Adrenal gland (tissue), 5 donors: ENCODE results near the gene PACRG.

Source experiments
- POLR2A ChIP-seq, 2 donors: fragments of 450-650 bp; IDR thresholded peaks; one replicate each; pipeline ENCODE4 v1.6.1; 2017; ENCODE audit warnings: antibody characterized with exemption in 2 of 2, mild to moderate bottlenecking in 2 of 2, moderate library complexity in 1 of 2
- TF ChIP-seq, protein P1 (sequence below), 6 experiments: fragments of 450-650 bp in 4 of 6; fragments of 200-600 bp in 2 of 6; sonication (generic) in 1 of 6; IDR thresholded peaks; 1 replicate in 5 of 6; 2 replicates in 1 of 6; pipeline versions ENCODE4 v1.5.1 to v1.8.0; 2016 to 2021; ENCODE audit warnings: antibody characterized with exemption in 6 of 6, mild to moderate bottlenecking in 2 of 6, moderate library complexity in 1 of 6
- donor health status: DM: no; HTN: no; CAD: no.

DNA sequence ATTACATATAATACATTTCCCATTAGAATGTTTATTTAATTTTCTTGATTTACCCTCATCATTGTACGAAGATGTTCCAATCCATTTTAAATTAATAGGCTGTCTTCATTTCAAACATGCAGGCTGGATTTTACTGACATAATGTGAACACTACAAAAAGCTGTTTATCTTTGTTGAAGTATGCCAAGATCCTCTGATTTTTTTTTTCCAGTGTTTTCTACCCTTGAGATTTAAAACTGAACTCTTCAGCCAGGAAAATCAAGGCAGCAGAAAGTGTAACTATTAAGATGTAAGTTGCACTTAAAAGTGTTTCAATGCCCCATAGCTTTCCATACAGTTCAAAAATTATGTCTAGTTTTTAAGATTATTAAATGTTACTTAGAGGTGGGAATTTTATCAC is 43.7 kb upstream of the PACRG start:
- TF ChIP-seq, protein P1, sequence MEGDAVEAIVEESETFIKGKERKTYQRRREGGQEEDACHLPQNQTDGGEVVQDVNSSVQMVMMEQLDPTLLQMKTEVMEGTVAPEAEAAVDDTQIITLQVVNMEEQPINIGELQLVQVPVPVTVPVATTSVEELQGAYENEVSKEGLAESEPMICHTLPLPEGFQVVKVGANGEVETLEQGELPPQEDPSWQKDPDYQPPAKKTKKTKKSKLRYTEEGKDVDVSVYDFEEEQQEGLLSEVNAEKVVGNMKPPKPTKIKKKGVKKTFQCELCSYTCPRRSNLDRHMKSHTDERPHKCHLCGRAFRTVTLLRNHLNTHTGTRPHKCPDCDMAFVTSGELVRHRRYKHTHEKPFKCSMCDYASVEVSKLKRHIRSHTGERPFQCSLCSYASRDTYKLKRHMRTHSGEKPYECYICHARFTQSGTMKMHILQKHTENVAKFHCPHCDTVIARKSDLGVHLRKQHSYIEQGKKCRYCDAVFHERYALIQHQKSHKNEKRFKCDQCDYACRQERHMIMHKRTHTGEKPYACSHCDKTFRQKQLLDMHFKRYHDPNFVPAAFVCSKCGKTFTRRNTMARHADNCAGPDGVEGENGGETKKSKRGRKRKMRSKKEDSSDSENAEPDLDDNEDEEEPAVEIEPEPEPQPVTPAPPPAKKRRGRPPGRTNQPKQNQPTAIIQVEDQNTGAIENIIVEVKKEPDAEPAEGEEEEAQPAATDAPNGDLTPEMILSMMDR (IDR thresholded peaks at IDR 0.05): no peak
- TF ChIP-seq POLR2A (IDR thresholded peaks at IDR 0.05): no peak
